ENCODE results near the gene SLC37A4.

DNA sequence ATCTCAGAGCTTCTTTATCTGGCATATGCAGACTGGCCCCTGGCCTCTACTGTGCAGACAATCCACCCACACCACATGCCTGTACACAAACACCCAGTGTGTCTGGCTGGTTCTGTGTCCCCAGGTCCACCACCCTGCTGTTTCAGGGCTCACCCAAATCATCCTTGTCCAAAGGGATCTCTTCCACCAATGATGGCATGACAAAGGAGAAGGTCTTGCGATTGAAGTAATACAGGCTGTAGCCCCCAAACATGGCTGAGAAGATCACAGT lies 1.7 kb downstream of the SLC37A4 start:
- TF ChIP-seq MAX (CRISPR knock-in tag; IDR thresholded peaks at IDR 0.05), result no peak
- TF ChIP-seq RELA (CRISPR knock-in tag; IDR thresholded peaks at IDR 0.05; ENCODE audit: borderline replicate concordance), result no peak
- TF ChIP-seq CTCF (IDR thresholded peaks at IDR 0.05), result no peak
- TF ChIP-seq, protein P1, sequence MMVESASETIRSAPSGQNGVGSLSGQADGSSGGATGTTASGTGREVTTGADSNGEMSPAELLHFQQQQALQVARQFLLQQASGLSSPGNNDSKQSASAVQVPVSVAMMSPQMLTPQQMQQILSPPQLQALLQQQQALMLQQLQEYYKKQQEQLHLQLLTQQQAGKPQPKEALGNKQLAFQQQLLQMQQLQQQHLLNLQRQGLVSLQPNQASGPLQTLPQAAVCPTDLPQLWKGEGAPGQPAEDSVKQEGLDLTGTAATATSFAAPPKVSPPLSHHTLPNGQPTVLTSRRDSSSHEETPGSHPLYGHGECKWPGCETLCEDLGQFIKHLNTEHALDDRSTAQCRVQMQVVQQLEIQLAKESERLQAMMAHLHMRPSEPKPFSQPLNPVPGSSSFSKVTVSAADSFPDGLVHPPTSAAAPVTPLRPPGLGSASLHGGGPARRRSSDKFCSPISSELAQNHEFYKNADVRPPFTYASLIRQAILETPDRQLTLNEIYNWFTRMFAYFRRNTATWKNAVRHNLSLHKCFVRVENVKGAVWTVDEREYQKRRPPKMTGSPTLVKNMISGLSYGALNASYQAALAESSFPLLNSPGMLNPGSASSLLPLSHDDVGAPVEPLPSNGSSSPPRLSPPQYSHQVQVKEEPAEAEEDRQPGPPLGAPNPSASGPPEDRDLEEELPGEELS (CRISPR knock-in tag; IDR thresholded peaks at IDR 0.05), result no peak
- TF ChIP-seq OVOL2 (CRISPR knock-in tag; IDR thresholded peaks at IDR 0.05; ENCODE audit: borderline replicate concordance), result no peak
- no peak for TF ChIP-seq ZNF512 (CRISPR knock-in tag; IDR thresholded peaks at IDR 0.05; ENCODE audit: borderline replicate concordance)
- no peak for TF ChIP-seq TCF7 (CRISPR knock-in tag; IDR thresholded peaks at IDR 0.05; ENCODE audit: low read depth)
- no peak for TF ChIP-seq KAT7 (CRISPR knock-in tag; IDR thresholded peaks at IDR 0.05; ENCODE audit: borderline replicate concordance)
- TF ChIP-seq, protein P2, sequence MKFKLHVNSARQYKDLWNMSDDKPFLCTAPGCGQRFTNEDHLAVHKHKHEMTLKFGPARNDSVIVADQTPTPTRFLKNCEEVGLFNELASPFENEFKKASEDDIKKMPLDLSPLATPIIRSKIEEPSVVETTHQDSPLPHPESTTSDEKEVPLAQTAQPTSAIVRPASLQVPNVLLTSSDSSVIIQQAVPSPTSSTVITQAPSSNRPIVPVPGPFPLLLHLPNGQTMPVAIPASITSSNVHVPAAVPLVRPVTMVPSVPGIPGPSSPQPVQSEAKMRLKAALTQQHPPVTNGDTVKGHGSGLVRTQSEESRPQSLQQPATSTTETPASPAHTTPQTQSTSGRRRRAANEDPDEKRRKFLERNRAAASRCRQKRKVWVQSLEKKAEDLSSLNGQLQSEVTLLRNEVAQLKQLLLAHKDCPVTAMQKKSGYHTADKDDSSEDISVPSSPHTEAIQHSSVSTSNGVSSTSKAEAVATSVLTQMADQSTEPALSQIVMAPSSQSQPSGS (CRISPR knock-in tag; IDR thresholded peaks at IDR 0.05; ENCODE audit: borderline replicate concordance, low read depth), result no peak
- no peak for TF ChIP-seq ATF3 (CRISPR knock-in tag; conservative IDR thresholded peaks at IDR 0.05)
- no peak for TF ChIP-seq ZNF121 (CRISPR knock-in tag; IDR thresholded peaks at IDR 0.05)
- TF ChIP-seq NFE2L1 (CRISPR knock-in tag; IDR thresholded peaks at IDR 0.05), result no peak
